MM.1S (cell line): ENCODE results near the gene DPP10.

ENCODE experiments used
- CTCF ChIP-seq: fragments of 300-600 bp; sonication (generic); IDR thresholded peaks from 2 replicates; pipeline ENCODE4 v1.5.1; 2016; ENCODE audit warnings: antibody characterized with exemption, low read length, mixed read lengths
- EZH2 ChIP-seq: fragments of 300-600 bp; sonication (generic); optimal IDR thresholded peaks from 2 replicates; pipeline ENCODE3; 2017; ENCODE audit warnings: low read depth, mild to moderate bottlenecking, antibody characterized with exemption, low read length, mixed read lengths
- EZH2phosphoT487 ChIP-seq: fragments of 300-600 bp; sonication (generic); IDR thresholded peaks from 2 replicates; pipeline ENCODE4 v1.6.1; 2018; ENCODE audit warnings: antibody characterized with exemption, low read length

DNA sequence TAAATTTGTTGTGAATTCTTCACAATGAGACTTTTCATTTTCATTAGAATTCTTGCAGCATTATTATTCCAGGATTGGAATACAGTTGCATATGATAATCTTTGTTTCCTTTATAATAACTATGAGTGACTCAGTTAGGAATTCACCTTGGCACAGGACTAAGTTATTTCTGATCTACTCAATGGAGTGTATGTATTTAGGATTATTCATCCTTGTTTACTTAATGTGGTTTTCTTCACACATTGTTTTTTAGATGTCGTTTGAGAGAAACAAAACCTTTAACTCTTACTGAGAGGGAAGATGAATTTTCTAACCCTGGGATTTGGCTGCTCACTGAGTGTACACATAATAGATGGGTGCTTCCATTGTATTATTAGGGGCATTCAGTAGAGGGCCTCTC, 970.1 kb downstream of the DPP10 start:
- no peak for TF ChIP-seq CTCF
- no peak for TF ChIP-seq EZH2
- no peak for TF ChIP-seq EZH2phosphoT487
